ACHN (cell line): ENCODE data around the gene SKIL.

Experiments used
- DNase-seq: peaks from one replicate; pipeline ENCODE4 v3.0.0-alpha.2; 2015
- in situ Hi-C: cut with HindIII; loops from 2 replicates; pipeline ENCODE4 v1.10.0; 2017; ENCODE audit warnings: low sequenced_read_pairs, low pct_ligation_motif_present, low pct_unique_long_range_greater_than_20kb

Gene SKIL

GRCh38 chr3:170372190-170372879 is 14.8 kb downstream of the SKIL start:
- in situ Hi-C loops, result no loop called here
- DNase-seq, result no peak

- in situ Hi-C loops, result no loop called here
- DNase-seq, result peak; percentile 8
Observed at GRCh38 chr3:170383567-170383966, 26.1 kb downstream of the SKIL start.

- DNase-seq, result no peak
- in situ Hi-C loops, result no loop called here
Observed at GRCh38 chr3:170386468-170386867, 29.0 kb downstream of the SKIL start.

- DNase-seq, result no peak
- in situ Hi-C loops, result no loop called here
Observed at GRCh38 chr3:170387950-170388349, 30.4 kb downstream of the SKIL start.

GRCh38 chr3:170391108-170391507 is 33.6 kb downstream of the SKIL start:
- in situ Hi-C loops, result no loop called here
- DNase-seq, result no peak

GRCh38 chr3:170397685-170398084 is 40.2 kb downstream of the SKIL start:
- no peak for DNase-seq
- in situ Hi-C loops, result no loop called here

GRCh38 chr3:170405101-170405500 is 47.6 kb downstream of the SKIL start:
- in situ Hi-C loops, result no loop called here
- no peak for DNase-seq

- in situ Hi-C loops, result no loop called here
- DNase-seq, result peak; percentile 48
Observed at GRCh38 chr3:170410428-170411029, 53.0 kb downstream of the SKIL start.

GRCh38 chr3:170413291-170413690 is 55.8 kb downstream of the SKIL start:
- in situ Hi-C loops, result no loop called here
- DNase-seq, result no peak

GRCh38 chr3:170414202-170414663 is 56.7 kb downstream of the SKIL start:
- peak; percentile 60 for DNase-seq
- in situ Hi-C loops, result no loop called here

- DNase-seq, result no peak
- in situ Hi-C loops, result no loop called here
Observed at GRCh38 chr3:170417090-170417489, 59.6 kb downstream of the SKIL start.

- in situ Hi-C loops, result no loop called here
- DNase-seq, result peak; percentile 66
Observed at GRCh38 chr3:170418422-170419398, 61.2 kb downstream of the SKIL start, which contains the start of gene CLDN11. Gene CLDN11 (plus strand): TSS chr3:170418868. CDS start chr3:170419067, 199 bp downstream.

GRCh38 chr3:170419557-170420087 is 62.1 kb downstream of the SKIL start:
- DNase-seq, result no peak
- in situ Hi-C loops, result no loop called here

GRCh38 chr3:170420307-170420821 is 62.8 kb downstream of the SKIL start:
- in situ Hi-C loops, result no loop called here
- DNase-seq, result no peak

- DNase-seq, result no peak
- in situ Hi-C loops, result no loop called here
Observed at GRCh38 chr3:170421111-170421641, 63.7 kb downstream of the SKIL start.

- in situ Hi-C loops, result no loop called here
Observed at GRCh38 chr3:170421758-170422157, 64.2 kb downstream of the SKIL start.

GRCh38 chr3:170423001-170423615 is 65.6 kb downstream of the SKIL start:
- DNase-seq, result no peak
- in situ Hi-C loops, result no loop called here

More at GRCh38 chr3:170421758-170422157, 64.2 kb downstream of the SKIL start:
- no peak for DNase-seq

GRCh38 chr3:170424879-170425278 is 67.4 kb downstream of the SKIL start:
- in situ Hi-C loops, result loop anchor here (25.0 kb wide), 1 partner anchor 387 kb away; no protein-coding TSS in a partner anchor
- DNase-seq, result no peak
